GM18502 (cell line): ENCODE measurements around the gene MUC4.
"Not testable (repeated sequence)": the region's sequence is repeated elsewhere in the genome, so short reads cannot be mapped to it uniquely, and the experiment has no call there.

Experiments used
- ATAC-seq: cut with Tn5 transposase; IDR thresholded peaks from one replicate; pipeline ENCODE4 v1.9.1; 2021; ENCODE audit warnings: mild to moderate bottlenecking; ENCODE audit not compliant: unreplicated experiment, poor library complexity

MUC4 gene

GRCh38 chr3:195816276-195816913 is 4.7 kb upstream of the MUC4 start:
- ATAC-seq: not testable (repeated sequence)

- ATAC-seq: no peak
Observed at GRCh38 chr3:195815169-195815771, 3.5 kb upstream of the MUC4 start.

GRCh38 chr3:195813916-195814640 is 2.3 kb upstream of the MUC4 start:
- no peak for ATAC-seq

DNA sequence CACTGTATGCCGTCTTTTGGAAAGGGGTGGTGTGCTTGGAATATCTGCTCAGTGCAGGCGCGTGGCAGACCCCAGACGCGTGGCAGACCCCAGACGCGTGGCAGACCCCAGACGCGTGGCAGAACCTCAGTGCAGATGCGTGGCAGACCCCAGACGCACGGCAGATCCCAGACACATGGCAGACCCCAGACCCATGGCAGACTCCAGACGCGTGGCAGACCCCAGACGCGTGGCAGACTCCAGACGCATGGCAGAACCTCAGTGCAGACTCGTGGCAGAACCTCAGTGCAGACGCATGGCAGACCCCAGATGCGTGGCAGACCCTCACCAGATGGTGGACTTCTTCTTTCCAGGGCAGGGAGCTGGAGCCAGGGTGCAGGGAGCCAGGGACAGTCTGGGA is 637 bp upstream of the MUC4 start:
- ATAC-seq: no peak

GRCh38 chr3:195810455-195810845 is 1.3 kb downstream of the MUC4 start:
- no peak for ATAC-seq

GRCh38 chr3:195809796-195810454 is 1.8 kb downstream of the MUC4 start:
- no peak for ATAC-seq

- ATAC-seq: no peak
Observed at GRCh38 chr3:195809291-195809785, 2.4 kb downstream of the MUC4 start.

DNA sequence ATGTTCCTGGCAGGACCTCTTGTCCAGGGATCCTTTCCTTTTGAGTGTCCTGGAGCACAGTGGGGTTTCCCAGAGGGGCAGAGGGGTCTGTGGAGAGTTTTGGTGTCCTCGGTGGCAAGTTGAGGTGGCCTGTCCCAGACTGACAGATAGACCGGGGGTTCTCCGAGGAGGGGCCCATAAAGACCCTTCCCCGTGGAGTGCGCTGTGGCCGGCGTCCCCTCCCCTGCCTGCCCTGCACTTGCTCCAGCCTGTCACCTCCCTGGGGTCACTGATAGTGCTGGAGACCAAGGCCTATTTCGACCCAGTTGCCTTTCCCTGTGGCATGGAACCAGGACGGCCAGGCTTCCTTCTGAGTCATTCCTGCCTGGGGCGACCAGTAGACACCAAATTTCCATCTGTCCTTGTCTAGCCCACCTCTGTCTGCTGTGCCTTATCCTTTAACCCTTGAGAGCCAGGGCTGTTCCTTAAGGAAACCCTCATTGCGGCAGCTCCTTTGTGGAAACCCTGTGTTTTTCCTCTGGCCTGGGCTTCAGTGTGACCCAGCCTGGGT is 2.9 kb downstream of the MUC4 start:
- ATAC-seq: no peak

GRCh38 chr3:195807681-195808121 is 4.0 kb downstream of the MUC4 start:
- no peak for ATAC-seq

- no peak for ATAC-seq
Observed at GRCh38 chr3:195806916-195807231, 4.9 kb downstream of the MUC4 start.

- ATAC-seq: no peak
Observed at GRCh38 chr3:195806211-195806915, 5.4 kb downstream of the MUC4 start.

DNA sequence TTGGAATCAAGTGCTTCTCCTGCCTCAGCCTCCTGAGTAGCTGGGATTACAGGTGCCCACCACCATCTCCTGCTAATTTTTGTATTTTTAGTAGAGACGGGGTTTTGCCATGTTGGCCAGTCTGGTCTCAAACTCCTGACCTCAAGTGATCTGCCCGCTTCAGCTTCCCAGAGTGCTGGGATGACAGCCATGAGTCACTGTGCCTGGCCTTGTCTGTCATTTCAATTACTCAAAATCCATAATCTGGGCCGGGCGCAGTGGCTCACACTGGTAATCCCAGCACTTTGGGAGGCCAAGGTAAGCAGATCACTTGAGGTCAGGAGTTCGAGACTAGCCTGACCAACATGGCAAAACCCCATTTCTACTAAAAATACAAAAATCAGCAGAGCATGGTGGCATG is 6.1 kb downstream of the MUC4 start:
- ATAC-seq: not testable (repeated sequence)

DNA sequence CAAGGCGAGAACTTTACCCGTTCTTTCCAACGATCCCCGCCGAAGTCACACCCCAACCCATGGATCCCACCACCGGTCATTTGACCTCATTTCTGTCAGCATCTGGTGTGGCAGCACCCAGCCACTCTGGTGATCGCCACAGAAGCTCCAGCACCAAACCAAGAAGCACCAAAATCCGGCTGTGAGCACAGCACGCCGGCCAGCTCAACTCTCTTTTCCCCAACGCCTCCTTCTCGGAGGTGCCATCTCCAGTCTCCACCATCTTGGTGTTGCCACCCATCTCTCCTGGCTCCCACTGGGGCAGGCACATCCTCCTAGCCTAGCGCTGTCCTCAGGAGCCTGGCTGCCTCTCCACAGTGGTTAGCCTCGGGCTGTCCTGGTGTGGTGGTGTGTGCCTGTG is 6.5 kb downstream of the MUC4 start:
- ATAC-seq: no peak

GRCh38 chr3:195803289-195803908 is 8.3 kb downstream of the MUC4 start:
- no peak for ATAC-seq

GRCh38 chr3:195802795-195803194 is 8.9 kb downstream of the MUC4 start:
- ATAC-seq: no peak

GRCh38 chr3:195802261-195802701 is 9.4 kb downstream of the MUC4 start:
- no peak for ATAC-seq

DNA sequence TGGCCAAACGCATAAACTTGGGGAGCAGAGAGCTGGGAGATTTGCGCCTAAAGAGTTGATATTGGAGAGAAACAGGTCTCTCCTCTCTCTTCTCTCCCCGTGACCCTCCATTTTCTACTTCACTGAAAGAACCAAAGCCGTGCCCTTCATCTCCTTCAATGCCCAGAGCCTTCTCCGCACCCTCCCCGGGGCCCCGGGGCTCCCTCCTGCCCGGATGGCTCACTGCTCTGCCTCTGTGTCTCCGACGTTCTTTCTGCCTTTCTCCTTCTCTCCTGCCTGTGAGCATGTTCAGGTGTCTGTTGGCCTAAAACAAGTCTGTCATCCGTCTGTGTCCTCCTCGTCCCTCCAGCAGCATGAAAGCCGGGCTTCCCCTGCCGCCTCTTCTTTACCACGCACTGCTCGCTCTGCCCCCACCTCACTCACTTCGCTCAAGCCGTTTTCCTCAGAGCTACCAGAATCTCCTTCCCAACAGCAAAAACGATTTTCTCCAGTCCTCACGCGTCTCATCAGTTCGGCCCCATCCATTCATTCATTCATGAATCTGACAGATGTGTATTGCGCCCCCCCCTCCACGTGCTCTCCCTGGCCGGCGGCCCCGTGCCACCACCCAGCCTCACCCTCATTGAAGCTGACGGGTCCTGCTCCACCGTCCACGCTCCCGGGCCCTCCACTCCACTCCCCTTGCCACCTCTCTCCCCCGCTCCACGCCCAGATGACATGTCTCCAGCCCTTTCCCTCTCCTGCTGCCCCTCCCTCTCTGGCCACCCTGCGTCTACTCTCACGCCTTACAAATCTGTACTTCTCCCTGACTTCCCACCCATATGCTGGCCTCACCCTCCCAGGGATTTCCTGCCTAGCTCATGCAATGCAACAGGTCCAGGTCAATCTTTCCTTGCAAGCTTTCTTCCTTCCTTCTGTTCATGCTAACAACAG is 10.2 kb downstream of the MUC4 start:
- no peak for ATAC-seq

DNA sequence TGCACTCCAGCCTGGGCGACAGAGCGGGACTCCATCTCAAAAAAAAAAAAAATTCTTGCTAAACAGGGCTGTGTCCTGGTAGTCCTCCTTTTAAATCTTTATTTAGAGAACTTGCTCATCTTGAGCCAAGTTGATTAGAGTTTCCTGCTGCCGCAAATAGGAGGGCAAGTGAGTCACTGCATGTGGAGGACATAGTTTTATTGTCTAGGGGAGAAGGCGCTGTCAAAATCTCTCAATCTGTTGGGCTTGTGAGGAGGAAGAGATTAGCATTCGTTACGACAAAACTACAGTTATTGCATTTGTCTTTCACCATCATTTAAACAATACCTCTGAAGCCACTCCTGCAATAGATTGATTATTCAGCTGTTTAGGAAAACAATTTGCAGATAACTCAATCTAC is 11.5 kb downstream of the MUC4 start:
- no peak for ATAC-seq

DNA sequence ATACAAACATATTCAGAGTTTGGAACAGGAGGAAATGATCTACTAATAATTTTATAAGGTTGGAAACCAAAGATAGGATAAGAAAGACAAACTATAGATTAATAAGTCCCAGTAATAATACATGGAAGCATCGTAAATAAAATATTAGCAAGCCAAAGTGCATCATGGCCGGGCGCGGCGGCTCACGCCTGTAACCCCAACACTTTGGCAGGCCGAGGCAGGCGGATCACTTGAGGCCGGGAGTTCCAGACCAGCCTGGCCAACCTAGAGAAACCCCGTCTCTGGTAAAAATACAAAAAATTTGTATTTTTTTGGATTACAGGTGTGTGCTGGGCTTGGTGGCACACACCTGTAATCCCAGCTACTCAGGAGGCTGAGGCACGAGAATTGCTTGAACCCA is 14.9 kb downstream of the MUC4 start:
- no peak for ATAC-seq
